ENCODE measurements around the gene C1orf105.
"Not testable (repeated sequence)": the region's sequence is repeated elsewhere in the genome, so short reads cannot be mapped to it uniquely, and the experiment has no call there.

The C1orf105 gene

GRCh38 chr1:172429331-172430127 lies 9.0 kb downstream of the C1orf105 start:
- peak; percentile 30 for DNase-seq

DNA sequence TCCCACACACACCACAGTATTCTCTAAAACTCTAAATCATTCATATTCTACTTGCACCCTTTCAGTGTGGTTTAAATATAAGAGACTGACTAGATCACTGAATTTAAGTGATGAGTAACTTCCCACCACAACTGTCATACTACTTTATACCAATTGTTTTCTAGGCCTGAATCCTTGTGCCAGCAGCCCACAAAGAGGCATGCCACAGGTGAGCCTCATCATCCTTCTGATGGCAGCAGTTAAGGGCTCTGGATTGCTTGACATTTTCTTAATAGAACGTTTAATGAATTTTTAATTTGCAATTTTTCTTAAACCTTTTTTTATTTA lies 9.6 kb downstream of the C1orf105 start:
- no peak for DNase-seq

DNA sequence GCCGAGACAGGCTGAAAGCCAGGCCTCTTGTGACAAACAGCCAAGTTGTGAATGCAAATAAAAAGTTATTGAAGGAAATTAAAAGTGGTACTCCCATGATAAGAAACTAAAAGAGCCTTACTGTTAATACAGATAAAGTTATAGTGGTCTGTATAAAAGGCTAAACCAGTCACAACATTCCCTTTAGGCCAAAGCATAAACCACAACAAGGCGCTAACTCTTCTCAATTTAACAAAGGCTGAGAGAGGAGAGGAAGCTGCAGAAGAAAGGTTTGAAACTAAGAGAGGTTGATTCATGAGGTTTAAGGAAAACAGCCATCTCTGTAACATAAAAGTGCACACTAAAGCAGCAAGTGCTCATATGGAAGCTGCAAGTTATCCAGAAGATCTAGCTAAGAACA lies 10.7 kb downstream of the C1orf105 start:
- no peak for DNase-seq

- DNase-seq, result no peak
Measured at GRCh38 chr1:172431721-172432192, 11.3 kb downstream of the C1orf105 start.

DNA sequence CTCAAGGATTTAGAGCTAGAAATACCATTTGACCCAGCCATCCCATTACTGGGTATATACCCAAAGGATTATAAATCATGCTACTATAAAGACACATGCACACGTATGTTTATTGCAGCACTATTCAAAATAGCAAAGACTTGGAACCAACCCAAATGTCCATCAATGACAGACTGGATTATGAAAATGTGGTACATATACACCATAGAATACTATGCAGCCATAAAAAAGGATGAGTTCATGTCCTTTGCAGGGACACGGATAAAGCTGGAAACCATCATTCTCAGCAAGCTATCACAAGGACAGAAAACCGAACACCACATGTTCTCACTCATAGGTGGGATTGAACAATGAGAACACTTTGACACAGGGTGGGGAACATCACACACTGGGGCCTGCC lies 16.7 kb downstream of the C1orf105 start:
- DNase-seq, result not testable (repeated sequence)

GRCh38 chr1:172442404-172442803 lies 21.9 kb downstream of the C1orf105 start:
- no peak for DNase-seq

- DNase-seq, result no peak
Measured at GRCh38 chr1:172442843-172443565, 22.5 kb downstream of the C1orf105 start.

GRCh38 chr1:172443666-172444453 lies 23.4 kb downstream of the C1orf105 start, which contains the start of gene PIGC:
Gene PIGC, minus strand, starts transcription at chr1:172444069. Its CDS starts 1,447 bp downstream, at chr1:172442622.
- peak; percentile 88 for DNase-seq

- DNase-seq, result no peak
Measured at GRCh38 chr1:172446547-172446946, 26.1 kb downstream of the C1orf105 start.

DNA sequence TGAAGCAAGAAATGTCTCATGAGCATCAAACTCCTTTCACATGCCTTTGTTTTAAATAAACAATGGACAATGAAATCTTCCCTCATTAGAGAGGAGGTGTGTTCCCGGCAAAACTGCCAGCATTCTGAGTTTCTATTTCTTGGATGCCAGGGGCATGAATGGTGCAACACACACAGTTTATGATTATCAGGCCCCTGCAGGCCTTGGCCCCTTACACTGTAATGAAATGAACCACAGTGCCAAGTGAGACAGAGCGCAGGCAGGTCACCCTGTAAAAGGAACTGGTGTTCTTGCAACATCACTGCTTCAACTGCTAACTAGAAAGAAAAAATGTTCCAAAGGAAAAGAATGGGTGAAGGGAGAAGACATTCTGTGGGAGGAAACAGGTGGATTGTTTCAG lies 27.2 kb downstream of the C1orf105 start:
- DNase-seq, result no peak

DNA sequence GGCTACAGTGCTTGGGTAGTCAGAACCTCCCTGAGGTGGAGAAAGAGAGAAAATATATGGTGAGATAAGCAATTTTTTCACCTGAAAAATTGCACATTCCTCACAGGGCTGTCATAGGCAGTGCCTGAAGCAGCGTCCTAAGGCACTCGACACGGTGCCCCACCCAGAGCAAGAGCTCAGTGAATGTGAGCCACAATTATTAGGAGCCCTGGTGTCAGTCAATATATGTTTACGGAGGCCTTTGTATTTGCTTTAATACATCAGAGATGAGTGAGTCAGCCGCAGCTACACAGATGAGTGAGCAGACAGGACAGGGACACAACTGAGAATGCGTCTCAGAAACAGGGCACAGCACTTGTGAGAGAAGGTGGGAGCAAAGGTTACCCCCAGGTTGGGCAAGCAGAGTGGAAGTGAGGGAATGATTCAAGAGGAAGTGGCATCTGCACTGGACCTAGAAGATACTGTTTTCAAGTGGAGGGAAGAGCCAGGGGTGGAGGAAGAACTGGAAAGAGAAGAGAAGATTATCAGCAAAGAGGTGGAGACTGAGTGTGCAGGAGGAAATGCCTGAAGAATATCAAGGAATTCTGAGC lies 28.6 kb downstream of the C1orf105 start:
- no peak for DNase-seq

DNA sequence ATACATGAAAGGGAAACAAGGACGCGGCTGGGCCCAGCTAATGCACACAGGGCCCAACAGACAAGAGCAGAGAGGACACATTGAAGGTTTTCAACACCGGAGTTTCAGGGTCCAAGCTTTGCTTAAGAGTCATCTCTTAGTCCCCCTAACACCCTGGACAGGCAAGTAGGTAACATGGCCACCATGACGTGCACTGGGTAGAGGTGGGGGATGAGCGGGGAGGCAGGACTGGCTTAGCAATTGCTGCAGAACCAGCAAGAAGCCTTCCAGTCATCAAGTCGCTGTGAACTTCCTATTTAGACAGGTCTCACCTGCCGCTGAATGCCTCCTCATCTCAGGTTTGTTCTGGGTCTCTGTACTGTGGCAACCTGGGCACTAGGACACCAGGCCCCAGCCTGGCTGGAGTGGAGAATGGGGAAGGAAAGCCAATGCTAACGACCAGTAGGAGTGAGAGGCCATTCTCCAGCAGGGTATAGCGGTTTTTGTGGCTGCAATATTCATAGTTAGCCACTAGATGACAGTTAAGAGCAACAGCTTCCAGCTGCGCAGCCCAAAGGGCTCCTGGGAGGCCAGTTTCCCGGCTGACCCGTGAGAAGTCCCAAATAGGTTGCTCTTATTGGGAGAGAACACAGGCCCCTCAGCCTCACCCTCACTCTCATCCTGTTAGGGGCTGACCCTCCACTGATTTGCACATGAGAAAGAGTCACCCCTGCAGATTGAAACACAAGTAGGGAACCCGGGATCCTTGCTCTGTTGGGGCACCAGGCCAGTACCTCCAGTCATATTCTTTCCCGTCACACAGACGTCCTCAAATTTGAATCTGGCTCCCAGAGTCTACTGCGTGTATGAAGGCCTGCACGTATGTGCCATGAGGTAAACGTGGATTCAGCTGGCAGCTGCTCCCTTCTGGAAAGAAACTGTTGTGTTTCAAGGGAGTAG lies 29.4 kb downstream of the C1orf105 start:
- DNase-seq, result peak; percentile 6

- no peak for DNase-seq
Measured at GRCh38 chr1:172450524-172450885, 30.0 kb downstream of the C1orf105 start.

DNA sequence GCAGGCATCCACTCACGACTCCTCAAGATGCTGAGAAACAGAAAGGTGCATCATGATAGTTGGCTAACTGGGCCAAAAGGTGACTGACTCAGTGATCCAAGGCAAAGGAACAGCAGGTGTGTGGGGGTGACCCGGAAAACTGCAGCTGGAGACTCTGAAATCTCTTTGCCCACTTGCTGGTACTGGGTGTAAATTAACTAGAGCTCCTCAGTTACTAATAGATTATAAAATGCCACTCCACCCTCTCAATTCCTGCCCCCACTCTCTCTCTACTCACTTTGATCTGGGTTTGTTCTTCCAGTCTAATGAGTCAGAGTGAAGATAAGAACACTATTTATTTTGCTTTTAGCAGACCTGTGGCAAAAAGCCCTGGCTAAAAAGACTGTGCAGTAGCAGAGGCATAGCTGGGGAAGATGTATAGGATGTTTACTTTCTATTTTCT lies 30.5 kb downstream of the C1orf105 start:
- DNase-seq, result no peak

DNA sequence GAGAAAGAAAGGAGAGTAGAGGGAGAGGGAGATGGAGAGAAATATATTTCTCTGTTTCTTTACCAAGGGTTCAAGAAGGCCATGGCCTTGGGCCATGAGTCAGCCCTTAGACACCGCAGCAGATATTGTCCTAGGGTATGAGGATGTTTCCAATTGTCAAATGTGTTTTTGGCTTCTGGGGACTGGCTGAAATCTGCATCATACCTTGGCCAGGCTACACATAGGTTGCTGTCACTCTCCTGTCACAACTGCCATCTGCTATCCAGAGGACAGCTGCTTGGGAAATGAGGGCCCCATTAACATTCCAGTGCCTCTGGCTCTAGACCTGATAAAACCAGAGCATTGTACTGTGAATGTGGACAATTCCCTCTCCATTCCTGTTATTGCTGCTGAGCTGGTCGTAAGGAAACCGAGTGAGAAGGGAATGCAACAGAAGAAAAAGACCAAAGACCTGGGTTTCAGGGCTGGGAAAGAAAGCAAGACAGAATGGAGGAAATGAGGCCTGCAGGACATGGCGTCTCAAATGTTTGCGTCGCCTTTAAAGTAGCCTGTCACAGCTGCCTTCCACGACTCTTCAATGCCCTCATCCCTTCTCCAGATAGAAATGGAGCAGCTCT lies 32.2 kb downstream of the C1orf105 start:
- no peak for DNase-seq

DNA sequence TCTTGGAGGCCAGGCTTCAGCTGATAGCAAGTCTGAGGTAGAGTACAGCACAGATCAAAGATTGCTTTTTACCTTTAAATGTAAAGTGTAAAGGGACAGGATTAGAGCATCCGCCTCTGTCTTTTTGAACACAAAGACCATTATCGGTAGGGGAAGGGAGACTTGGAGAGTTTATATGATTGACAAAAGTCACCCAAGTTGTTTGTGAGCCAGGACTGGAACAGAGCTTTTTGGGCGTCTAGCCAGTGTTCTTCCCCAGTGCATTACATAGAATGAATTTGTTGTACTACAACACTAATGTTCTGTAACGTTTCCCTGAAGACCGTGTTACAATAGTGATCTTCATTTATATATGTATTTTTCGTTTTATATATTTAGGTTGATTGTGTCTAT lies 32.7 kb downstream of the C1orf105 start:
- DNase-seq, result no peak

DNA sequence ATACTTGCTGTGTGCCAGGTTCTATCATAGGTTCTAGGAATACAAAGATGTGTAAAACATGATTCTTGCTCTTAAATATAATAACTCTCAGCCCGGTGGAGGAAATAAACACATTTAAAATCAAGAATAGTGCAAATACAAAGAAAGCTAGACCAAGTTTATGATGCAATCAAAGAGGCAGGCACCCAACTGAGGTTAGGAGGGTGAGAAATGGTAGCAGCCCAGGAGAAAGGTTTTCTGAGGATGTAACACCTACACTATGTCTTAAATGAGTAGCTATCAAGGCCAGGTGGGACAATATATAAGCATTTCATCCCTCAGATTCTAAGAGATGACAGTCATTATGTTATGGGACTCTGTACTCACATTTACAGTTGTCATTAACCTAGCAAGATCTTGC lies 33.1 kb downstream of the C1orf105 start:
- DNase-seq, result no peak

- DNase-seq, result no peak
Measured at GRCh38 chr1:172455451-172455850, 35.0 kb downstream of the C1orf105 start.

DNA sequence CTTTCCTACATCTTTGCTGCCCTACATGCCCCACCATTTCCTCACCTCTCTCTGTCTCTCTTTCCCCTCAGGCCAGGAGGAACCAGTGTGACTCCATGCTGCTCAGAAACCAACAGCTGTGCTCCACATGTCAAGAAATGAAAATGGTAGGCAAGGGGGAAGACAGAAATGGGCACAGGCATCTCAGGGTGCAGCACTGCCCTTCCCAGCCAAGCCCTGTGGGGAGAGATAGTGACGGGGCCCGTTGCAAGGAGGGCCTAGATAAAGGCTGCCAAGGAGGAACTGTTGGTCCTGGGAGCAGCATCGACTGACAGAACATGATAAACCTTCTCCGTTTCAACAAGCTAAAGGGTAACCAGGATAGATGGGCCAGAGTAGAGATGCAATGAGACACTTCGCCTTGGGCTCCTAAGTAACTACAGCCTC lies 35.9 kb downstream of the C1orf105 start:
- no peak for DNase-seq

GRCh38 chr1:172457479-172458130 lies 37.1 kb downstream of the C1orf105 start:
- no peak for DNase-seq

DNA sequence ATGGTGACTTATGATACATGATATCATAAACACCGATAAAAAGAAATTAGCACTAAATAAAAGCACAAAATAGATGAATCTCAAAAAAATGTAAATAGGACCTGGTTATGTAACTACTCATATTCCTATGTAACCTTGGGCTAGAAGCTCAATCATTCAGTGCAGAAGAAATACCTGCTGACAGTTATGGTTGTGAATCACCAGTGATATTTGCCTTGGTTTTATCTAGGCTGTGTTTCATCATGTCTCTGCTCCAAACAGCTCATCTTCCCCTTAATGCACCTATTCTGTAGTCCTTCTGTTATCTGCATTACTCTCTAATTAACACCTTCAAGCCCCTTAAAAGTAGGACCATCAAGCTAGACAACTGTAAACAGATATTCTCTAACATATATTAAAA lies 39.7 kb downstream of the C1orf105 start:
- DNase-seq, result no peak

Measured in effector CD4-positive, alpha-beta T cell (primary cell).